DMS 273 (cell line): Measurements from ENCODE around the gene CTAGE6.
"Not testable (repeated sequence)": the region's sequence is repeated elsewhere in the genome, so short reads cannot be mapped to it uniquely, and the experiment has no call there.

Experiments
- DNase-seq: peaks from one replicate; lab custom pipeline; 2025; ENCODE audit not compliant: unreplicated experiment; lab: John Stamatoyannopoulos, UW

The CTAGE6 gene

DNA sequence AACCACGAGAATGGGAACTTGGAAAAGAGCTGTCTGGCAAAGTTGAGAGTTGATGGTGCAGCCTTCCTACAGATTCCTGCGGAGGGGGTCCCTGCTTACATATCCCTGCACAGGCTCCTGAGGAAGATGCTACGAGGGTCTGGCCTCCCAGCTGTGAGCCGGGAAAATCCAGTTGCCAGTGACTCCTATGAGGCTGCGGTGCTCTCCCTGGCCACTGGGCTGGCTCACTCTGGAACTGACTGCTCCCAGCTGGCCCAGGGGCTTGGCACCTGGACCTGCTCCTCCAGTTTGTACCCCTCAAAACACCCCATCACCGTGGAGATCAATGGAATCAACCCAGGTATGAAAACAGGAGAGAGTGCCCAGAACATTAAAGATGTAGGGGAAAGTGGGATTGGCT, 37.2 kb downstream of the CTAGE6 start:
- not testable (repeated sequence) for DNase-seq

GRCh38 chr7:143715543-143716193, 41.8 kb downstream of the CTAGE6 start:
- not testable (repeated sequence) for DNase-seq

- not testable (repeated sequence) for DNase-seq
These were observed 42.7 kb downstream of the CTAGE6 start for GRCh38 chr7:143714581-143715454.

DNA sequence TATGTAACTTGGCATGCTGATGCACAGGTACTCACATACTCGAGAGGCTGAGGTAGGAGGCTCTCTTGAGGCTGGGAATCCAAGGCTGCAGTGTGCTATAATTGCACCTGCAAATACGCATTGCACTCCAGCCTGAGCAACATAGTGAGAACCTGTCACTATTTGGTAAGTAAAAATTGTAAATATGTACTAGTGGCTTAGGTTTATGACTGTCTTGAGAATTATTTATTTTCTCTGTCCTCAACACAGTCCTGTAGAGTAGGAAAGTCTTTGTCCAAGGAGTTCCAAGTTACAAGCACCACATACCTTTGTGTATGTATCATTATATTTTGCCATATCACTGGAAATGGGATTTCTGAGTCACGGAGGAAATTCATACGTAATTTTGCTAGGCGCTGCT, 45.1 kb downstream of the CTAGE6 start:
- DNase-seq = not testable (repeated sequence)

DNA sequence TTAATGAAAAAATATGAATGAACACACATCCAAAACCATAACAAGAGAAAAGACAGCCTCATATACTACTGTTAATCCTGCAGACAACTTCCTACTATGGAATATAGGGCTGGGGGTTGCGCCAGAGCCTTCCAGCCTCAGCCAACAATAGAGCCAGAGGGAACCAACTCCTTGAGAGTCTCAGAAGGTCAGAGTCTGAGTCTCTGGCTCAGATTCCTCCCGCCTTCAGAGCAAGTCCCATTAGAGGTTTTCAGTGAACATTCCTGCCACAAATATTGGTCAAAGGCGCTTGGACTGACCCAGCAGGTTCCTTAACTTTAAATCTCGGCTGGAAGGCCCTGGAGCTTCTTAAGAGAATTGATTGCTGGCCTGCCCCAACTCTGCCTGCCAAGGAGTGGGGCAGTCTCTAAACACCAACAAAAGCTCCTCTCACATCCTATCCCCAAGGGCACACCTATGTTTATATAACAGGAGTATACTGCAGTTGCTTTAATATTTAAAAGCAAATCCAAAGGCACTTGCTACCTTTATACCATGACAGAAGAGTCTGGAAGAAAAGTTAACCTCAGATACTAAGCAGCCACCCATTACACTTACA, 45.7 kb downstream of the CTAGE6 start:
- DNase-seq = not testable (repeated sequence)

DNA sequence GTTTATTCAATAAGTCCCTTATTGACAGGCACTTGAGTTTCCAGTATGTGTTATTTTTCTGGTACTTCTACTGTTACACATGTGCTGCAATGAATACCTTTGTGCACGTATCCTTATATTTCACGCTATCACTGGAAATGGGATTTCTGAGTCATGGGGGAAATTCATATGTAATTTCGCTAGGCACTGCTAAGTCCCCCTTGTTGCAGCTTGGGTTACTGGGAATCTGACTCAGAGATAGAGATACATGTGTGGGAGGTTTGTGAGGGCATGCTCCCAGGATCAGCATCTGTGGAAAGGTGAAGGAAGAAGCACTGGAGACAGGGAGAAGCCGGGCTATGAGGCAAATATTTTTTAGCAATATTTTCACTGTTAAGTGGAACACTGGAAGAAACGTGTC, 47.6 kb downstream of the CTAGE6 start:
- DNase-seq = not testable (repeated sequence)
